ENCODE data around the gene C22orf23. TPM values are rescaled to one million over a fixed set of nuclear protein-coding genes. Genes with fewer than 3 reads are reported as not detected.

Gene C22orf23
- total RNA-seq, 4 donors from 2014 or later = 0.56 TPM; not detected in 3

DNA sequence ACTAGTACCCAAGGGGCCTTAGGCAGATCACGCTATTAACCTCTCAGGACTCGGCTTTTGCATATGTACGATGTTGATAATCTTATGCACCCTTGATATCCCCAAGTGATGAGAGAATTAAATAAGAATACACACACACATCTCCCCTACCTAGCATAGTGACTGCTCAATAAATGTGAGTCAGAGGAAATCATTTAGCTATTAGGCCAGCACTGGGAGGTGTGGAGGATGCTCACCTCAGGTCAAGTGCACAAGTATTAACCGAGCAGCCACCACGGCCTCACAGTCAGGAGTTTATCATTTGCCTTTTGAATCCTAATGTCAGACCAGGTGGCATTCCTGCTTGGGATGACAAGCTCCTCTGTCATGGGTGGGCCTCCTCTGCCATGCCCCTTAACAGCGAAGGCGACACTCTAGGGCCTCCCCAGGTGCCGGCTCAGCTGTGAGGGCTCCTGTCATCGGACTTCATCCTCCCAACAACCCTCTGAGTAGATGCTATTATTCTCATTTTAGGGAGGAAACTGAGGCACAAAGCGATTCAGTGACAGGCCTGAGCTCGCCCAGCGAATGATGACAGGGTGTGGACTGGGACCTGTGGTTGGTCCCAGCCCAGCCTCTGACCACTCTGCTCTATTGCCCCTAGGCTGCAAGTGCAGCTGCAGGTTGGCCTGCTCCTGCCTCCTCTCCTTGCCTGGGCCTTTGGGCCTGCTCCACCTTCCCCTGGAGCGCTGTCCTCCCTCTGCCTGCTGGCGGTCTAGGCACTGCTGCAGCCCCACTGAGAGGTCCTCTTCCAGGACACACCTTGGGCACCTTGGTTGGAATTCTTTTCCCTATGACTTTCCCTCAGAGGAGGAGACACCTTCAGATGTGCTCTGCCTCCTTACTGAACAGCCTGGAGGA is 36.0 kb upstream of the C22orf23 start:
- TF ChIP-seq, protein P1, sequence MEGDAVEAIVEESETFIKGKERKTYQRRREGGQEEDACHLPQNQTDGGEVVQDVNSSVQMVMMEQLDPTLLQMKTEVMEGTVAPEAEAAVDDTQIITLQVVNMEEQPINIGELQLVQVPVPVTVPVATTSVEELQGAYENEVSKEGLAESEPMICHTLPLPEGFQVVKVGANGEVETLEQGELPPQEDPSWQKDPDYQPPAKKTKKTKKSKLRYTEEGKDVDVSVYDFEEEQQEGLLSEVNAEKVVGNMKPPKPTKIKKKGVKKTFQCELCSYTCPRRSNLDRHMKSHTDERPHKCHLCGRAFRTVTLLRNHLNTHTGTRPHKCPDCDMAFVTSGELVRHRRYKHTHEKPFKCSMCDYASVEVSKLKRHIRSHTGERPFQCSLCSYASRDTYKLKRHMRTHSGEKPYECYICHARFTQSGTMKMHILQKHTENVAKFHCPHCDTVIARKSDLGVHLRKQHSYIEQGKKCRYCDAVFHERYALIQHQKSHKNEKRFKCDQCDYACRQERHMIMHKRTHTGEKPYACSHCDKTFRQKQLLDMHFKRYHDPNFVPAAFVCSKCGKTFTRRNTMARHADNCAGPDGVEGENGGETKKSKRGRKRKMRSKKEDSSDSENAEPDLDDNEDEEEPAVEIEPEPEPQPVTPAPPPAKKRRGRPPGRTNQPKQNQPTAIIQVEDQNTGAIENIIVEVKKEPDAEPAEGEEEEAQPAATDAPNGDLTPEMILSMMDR (IDR thresholded peaks at IDR 0.05) = no peak
- no peak for ATAC-seq (ENCODE audit: low FRiP score)
- DNase-seq (ENCODE audit: low spot score) = no peak

DNA sequence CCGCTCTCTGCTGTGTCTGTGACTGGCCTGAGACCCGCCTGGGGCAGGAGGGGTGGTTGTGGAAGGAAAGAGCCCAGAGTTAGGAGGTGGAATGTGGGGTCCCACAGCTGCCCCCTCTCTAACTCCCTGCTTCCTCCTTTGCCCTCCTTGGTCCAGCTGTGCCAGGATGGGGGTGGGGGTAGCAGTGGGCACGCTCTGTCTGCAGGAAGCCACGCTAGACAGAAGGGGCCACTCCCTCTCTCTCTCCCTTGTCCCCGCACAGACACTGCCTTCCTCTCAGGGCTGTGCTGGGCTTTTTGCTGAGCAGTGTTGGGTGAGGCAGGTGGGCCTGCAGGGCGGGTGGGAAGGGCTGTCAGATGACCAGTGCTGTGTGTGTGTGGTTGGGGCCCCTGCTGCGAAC is 33.0 kb upstream of the C22orf23 start:
- ATAC-seq (ENCODE audit: low FRiP score) = no peak
- no peak for DNase-seq (ENCODE audit: low spot score)
- TF ChIP-seq, protein P1 (IDR thresholded peaks at IDR 0.05) = no peak

DNA sequence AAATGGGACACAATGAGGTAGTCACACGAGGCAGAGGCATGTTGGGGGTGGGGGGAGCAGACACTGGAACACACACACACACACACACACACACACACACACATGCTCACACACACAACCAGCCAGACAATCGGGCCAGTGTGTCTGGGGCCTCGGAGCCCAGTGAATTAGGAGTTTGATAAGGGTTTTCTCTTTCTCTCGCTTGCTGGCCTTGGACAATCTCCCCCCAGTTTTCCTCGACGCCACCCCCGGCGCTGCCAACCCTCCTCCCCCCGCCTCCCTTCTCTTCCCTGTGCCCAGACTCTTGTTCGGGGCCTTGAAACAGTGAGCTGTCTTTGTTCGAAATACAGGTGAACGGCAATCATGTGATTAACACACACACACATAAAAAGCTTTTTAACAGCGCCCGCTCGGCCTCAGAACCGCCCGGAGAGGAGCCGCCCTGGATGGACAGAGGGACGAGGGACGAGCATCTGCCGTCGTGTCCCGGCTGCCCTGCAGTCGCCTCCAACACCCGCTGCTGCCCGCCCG is 32.4 kb upstream of the C22orf23 start:
- DNase-seq (ENCODE audit: low spot score) (no peak), ATAC-seq (ENCODE audit: low FRiP score) (no peak)
- TF ChIP-seq, protein P1 (IDR thresholded peaks at IDR 0.05) = no peak

DNA sequence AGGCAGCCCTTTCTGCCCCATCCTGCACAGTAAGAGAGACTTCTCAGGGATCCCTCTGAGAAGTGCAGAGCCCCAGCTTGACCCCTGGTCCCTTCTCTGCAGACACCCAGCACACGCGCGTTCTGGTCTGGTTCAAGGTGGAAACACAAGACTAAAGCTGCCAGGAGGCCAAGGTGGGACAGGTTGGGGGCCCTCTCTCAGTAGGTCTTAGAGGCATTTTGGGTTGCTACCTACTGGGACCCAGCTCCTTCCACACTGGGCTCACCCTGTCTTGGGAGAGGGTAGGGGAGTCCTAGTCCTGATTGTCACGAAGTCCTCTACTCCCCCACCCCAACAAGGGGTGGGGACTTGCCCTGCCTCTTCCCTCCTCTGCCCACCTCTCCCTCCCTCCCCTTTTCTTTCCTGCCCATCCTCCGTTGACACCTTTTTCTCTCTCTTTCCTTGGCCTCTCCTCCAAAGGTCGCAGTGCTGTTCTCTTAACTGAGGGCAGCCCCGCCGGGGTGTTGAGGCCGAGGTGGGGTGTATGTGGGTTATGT is 31.7 kb upstream of the C22orf23 start:
- no peak for DNase-seq (ENCODE audit: low spot score)
- no peak for ATAC-seq (ENCODE audit: low FRiP score)
- TF ChIP-seq, protein P1 (IDR thresholded peaks at IDR 0.05) = no peak

DNA sequence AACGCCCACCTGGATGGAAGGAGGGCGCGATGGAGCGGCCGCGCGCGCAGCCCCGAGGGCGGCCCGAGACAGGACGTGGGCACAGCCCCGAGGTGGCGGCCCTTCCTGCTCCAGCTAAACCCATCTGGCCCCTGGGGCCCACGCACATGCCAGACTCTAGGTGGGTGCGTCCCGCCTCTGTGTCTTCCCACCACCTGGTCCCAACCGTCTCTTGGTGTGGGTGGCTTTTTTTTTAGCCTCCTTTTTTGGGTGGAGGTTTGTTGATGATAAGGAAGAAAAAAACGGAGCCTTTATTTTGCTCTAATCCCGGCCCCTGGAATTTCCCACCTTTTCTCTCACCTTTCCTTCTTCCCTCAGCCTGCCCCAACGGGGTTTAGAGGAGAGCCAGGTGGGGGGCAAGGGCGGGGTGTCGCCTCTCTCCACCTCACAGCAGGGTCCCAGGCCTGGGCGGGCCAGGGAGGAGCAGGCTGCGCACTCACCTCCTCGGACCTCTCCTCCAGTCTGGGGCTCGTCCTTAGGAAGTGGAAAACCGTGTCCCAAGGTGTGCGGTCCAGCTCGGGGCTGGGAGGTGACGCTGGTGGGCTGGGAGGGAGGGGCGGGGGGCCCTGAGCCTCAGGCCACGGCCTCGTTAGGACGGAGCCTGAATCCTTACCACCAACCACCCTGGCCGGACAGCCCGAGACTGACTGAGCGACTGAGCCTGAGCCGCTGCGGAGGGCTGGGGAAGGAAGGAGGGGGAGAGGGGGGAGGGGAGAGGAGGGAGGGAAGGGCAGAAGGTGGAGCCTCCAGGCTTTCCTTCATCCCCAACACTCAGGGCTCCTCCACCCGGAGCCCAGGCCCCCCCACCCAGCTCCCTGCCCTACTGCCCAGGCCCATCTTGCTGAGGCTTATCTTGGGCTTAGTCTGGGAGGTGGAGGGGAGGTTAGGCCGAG is 30.7 kb upstream of the C22orf23 start, which contains the start of gene SOX10:
Gene SOX10 (minus strand): TSS at position 696 of the 932 bp plus-strand sequence. CDS start 771 bp downstream, outside the sequence.
- TF ChIP-seq, protein P1 (IDR thresholded peaks at IDR 0.05) = no peak
- DNase-seq (ENCODE audit: low spot score) (no peak), ATAC-seq (ENCODE audit: low FRiP score) (no peak)

DNA sequence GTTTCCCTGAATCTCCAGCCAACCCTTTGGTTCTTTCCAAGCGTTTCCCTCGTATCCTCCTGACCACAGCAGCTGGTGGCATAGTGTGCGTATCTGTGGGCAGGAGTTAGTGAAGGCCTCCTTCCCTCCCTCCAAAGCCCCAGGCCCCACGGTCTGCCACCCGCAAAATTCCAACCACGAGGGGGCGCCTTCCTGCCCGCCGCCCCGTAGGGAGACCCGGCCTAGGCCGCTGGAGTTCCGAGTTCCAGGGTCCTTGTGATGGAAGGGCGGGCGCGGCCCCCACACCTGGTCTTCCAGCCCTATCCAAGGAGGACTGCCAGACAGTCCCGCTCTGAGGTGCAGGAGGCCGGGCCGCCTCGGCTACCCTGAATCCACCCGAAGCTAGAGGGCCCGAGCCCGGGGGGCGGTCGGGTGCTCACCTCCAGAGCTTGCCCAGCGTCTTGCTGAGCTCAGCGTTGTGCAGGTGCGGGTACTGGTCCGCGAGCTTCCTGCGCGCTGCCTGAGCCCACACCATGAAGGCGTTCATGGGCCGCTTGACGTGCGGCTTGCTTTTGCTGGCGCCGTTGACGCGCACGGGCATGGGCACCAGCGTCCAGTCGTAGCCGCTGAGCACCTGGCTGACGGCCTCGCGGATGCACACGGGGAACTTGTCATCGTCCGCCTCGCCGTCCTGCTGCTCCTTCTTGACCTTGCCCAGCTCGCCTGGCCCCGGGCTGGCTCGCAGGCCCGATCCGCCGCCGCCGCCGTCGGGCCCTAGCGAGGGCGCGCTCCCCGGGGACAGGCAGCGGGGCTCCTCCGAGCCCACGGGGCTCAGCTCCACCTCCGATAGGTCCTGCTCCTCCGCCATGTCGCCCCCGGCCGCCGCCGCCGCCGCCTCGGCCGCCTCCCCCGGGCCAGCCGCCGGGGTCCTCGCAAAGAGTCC is 29.8 kb upstream of the C22orf23 start:
- TF ChIP-seq, protein P1 (IDR thresholded peaks at IDR 0.05) = no peak
- DNase-seq (ENCODE audit: low spot score) (no peak), ATAC-seq (ENCODE audit: low FRiP score) (no peak)
